Neural crest cell (in vitro differentiated cells): ENCODE results near the gene SNU13. TPM values are rescaled to one million over a fixed set of nuclear protein-coding genes. Genes with fewer than 3 reads are reported as not detected.
"Not testable (repeated sequence)": the region's sequence is repeated elsewhere in the genome, so short reads cannot be mapped to it uniquely, and the experiment has no call there.

Experiments
- DNase-seq: peaks from one replicate; pipeline ENCODE4 v3.0.0; 2021; ENCODE audit warnings: low read depth, mixed read lengths, low spot score
- H3K27ac Mint-ChIP-seq: one replicate; pipeline ENCODE4 v1.8.0; 2021; ENCODE audit warnings: mild to moderate bottlenecking, mixed read lengths; ENCODE audit not compliant: unreplicated experiment
- H3K27me3 Mint-ChIP-seq: 2 replicates; pipeline ENCODE4 v1.8.0; 2021; ENCODE audit warnings: low read depth, mild to moderate bottlenecking, mixed read lengths
- H3K36me3 Mint-ChIP-seq: 2 replicates; pipeline ENCODE4 v1.8.0; 2021; ENCODE audit warnings: low read depth, mild to moderate bottlenecking, mixed read lengths
- H3K4me1 Mint-ChIP-seq: 2 replicates; pipeline ENCODE4 v1.8.0; 2021; ENCODE audit warnings: mixed read lengths
- H3K4me3 Mint-ChIP-seq: one replicate; pipeline ENCODE4 v1.8.0; 2021; ENCODE audit warnings: mild to moderate bottlenecking, mixed read lengths
- H3K9me3 Mint-ChIP-seq: 2 replicates; pipeline ENCODE4 v1.8.0; 2021; ENCODE audit warnings: mixed read lengths
- total RNA-seq: library from RNA; stranded (reverse); gene quantifications from 2 replicates; pipeline ENCODE4 v1.2.1, GENCODE V29; 2021
- TF ChIP-seq, protein P1 (sequence below): fragments of 200-600 bp; sonication (generic); conservative IDR thresholded peaks from 2 replicates; pipeline ENCODE4 v1.5.0; 2021; ENCODE audit warnings: antibody characterized with exemption, mild to moderate bottlenecking

SNU13 gene
- total RNA-seq, 1 donor from 2014 or later, result 155 TPM

DNA sequence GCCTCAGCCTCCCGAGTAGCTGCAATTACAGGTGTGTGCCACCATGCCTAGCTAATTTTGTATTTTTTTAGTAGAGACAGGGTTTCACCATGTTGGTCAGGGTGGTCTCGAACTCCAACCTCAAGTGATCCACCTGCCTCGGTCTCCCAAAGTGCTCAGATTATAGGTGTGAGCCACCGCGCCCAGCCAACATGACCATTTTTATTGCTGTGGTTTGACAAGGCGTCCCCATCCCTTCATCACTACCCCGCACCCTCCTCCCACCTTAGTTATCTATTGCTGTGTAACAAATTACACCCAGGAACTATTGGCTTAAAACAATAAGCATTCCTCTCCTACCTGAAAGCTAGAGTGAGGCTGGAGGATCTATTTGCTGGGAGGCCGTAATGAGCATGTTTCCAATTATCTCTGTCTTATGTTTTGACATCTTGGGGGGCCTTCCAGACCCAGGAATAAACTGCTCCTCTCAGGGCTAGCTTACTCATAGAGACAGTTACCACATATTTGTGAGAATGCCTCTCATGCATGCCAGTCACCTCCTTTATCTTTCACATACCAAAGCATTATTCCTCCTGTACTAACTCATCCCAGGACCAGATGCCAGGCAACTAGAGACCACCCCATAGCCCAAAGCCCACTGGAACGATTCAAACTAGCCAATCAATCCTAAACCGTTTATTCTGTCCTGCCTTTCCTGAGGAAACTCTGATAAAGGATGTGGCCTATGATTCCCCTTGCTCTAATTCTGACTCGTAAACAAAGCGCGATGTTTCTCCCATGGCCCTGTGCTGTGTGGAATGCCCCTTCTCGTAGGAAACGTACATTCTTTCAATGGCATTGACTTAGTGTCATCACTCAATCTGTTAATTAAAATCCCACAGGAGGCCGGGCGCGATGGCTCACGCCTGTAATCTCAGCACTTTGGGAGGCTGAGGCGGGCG, 19.4 kb downstream of the SNU13 start:
- TF ChIP-seq, protein P1, sequence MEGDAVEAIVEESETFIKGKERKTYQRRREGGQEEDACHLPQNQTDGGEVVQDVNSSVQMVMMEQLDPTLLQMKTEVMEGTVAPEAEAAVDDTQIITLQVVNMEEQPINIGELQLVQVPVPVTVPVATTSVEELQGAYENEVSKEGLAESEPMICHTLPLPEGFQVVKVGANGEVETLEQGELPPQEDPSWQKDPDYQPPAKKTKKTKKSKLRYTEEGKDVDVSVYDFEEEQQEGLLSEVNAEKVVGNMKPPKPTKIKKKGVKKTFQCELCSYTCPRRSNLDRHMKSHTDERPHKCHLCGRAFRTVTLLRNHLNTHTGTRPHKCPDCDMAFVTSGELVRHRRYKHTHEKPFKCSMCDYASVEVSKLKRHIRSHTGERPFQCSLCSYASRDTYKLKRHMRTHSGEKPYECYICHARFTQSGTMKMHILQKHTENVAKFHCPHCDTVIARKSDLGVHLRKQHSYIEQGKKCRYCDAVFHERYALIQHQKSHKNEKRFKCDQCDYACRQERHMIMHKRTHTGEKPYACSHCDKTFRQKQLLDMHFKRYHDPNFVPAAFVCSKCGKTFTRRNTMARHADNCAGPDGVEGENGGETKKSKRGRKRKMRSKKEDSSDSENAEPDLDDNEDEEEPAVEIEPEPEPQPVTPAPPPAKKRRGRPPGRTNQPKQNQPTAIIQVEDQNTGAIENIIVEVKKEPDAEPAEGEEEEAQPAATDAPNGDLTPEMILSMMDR, result no peak
- H3K4me1 Mint-ChIP-seq, result peaks cover 12% of the 10 kb centered on the region
- peaks cover 2% of the 10 kb centered on the region for H3K27me3 Mint-ChIP-seq
- H3K9me3 Mint-ChIP-seq, result no peaks in the 10 kb centered on the region
- DNase-seq, result no peak
- H3K36me3 Mint-ChIP-seq, result peaks cover 3% of the 10 kb centered on the region
- peak overlapping the region; percentile 3 for H3K4me3 Mint-ChIP-seq
- H3K27ac Mint-ChIP-seq, result no peak overlapping the region

DNA sequence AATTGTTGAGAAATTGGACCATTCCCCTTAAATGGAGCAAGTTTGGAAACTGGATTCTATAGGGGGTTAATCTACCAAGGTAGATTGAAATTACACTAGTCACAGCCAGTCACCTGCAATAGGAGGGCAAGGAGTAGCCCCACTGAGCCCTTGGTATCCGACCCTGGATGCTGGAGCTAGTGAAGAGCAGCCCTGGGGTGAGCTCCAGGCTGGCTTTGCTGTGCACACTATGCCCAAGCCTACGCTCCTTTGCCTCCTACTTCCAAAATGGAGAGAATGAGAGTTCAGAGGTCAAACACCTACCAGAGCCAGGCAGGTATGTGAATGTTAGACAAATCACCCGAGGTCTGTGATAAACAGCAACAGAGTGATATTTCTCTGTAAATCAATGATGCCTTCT, 23.7 kb downstream of the SNU13 start:
- TF ChIP-seq, protein P1, result no peak
- Mint-ChIP-seq H3K4me1 (peaks cover 12% of the 10 kb centered on the region), H3K36me3 (peaks cover 18% of the 10 kb centered on the region), H3K4me3 (no peak overlapping the region), H3K27ac (no peak overlapping the region), H3K9me3 (no peaks in the 10 kb centered on the region), H3K27me3 (peaks cover 2% of the 10 kb centered on the region)
- no peak for DNase-seq

DNA sequence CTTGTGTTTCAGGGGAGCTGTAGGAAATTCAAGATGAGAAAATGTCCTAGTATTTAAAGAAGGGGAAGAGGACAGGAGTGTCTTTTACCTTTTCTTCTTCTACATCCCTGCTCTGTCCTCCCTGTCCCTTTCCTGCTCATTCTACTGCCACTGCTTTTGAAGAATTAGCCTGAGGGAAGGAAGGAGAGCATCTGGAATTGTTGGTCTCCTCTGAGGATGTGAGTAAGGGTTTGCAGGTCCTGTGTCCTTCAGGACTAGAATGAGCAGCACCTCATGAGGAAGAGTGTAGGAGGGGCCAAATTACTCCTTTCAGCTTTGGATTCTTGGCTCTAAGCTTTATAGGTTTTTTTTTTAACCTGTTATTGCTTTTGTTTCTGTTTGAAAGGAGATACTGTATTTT, 24.2 kb downstream of the SNU13 start:
- Mint-ChIP-seq H3K4me3 (no peak overlapping the region), H3K36me3 (peaks cover 20% of the 10 kb centered on the region)
- TF ChIP-seq, protein P1, result no peak

DNA sequence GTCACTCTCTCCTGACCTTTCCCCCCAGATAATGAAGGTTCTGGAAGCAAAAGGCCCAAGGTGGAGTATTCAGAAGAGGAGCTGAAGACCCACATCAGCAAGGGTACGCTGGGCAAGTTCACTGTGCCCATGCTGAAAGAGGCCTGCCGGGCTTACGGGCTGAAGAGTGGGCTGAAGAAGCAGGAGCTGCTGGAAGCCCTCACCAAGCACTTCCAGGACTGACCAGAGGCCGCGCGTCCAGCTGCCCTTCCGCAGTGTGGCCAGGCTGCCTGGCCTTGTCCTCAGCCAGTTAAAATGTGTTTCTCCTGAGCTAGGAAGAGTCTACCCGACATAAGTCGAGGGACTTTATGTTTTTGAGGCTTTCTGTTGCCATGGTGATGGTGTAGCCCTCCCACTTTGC, 25.1 kb downstream of the SNU13 start:
- not testable (repeated sequence) for H3K27me3 Mint-ChIP-seq, H3K4me3 Mint-ChIP-seq, DNase-seq, H3K9me3 Mint-ChIP-seq
- Mint-ChIP-seq H3K36me3 (peaks cover 20% of the 10 kb centered on the region), H3K4me1 (peaks cover 12% of the 10 kb centered on the region), H3K27ac (peak overlapping the region; percentile 31)

More for the DNA sequence above, 24.2 kb downstream of the SNU13 start:
- H3K4me1 Mint-ChIP-seq, result peaks cover 12% of the 10 kb centered on the region
- no peak for DNase-seq
- no peaks in the 10 kb centered on the region for H3K9me3 Mint-ChIP-seq
- peaks cover 2% of the 10 kb centered on the region for H3K27me3 Mint-ChIP-seq
- H3K27ac Mint-ChIP-seq, result no peak overlapping the region

DNA sequence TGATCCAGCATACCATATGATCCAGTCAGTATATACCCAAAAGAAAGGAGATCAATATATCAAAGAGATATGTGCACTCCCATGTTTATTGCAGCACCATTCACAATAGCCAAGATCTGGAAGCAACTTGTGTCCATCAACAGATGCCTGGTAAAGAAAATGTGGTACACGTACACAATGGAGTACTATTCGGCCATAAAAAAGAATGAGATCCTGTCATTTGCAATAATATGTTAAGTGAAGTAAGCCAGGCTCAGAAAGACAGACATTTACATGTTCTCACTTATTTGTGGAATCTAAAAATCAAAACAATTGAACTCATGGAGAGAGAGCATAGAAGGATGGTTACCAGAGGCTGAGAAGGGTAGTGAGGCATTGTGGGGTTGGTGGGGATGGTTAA, 27.0 kb downstream of the SNU13 start:
- Mint-ChIP-seq H3K27ac (no peak overlapping the region), H3K9me3 (no peaks in the 10 kb centered on the region), H3K4me3 (no peak overlapping the region), H3K27me3 (peaks cover under 1% of the 10 kb centered on the region), H3K36me3 (peaks cover 20% of the 10 kb centered on the region), H3K4me1 (peaks cover 3% of the 10 kb centered on the region)
- no peak for DNase-seq
- TF ChIP-seq, protein P1, result no peak

DNA sequence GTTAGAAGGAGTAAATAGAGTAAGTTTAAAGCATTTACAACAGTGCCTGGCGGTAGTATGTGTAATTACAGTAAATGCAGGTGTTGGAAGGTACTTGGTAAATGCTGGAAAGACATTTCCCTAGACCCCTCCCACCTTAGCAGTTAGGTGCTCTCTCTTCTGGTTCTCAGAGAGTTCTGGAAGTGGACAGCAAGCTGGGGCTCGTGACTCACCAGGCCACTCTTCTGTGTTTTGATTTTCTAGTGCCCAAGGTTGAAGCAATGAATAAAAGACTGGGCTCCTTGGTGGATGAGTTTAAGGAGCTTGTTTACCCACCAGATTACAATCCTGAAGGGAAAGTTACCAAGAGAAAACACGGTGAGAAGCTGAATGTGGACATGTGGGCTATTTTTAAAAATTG, 27.6 kb downstream of the SNU13 start:
- Mint-ChIP-seq H3K27ac (no peak overlapping the region), H3K27me3 (no peaks in the 10 kb centered on the region), H3K4me1 (no peaks in the 10 kb centered on the region), H3K9me3 (no peaks in the 10 kb centered on the region), H3K36me3 (peaks cover 20% of the 10 kb centered on the region), H3K4me3 (no peak overlapping the region)
- TF ChIP-seq, protein P1, result no peak
- DNase-seq, result no peak
